ENCODE results near the gene DEFB131B. TPM values are rescaled to one million over a fixed set of nuclear protein-coding genes. Genes with fewer than 3 reads are reported as not detected.

DEFB131B gene
- total RNA-seq, 1 experiment from 2014 or later, result not detected

DNA sequence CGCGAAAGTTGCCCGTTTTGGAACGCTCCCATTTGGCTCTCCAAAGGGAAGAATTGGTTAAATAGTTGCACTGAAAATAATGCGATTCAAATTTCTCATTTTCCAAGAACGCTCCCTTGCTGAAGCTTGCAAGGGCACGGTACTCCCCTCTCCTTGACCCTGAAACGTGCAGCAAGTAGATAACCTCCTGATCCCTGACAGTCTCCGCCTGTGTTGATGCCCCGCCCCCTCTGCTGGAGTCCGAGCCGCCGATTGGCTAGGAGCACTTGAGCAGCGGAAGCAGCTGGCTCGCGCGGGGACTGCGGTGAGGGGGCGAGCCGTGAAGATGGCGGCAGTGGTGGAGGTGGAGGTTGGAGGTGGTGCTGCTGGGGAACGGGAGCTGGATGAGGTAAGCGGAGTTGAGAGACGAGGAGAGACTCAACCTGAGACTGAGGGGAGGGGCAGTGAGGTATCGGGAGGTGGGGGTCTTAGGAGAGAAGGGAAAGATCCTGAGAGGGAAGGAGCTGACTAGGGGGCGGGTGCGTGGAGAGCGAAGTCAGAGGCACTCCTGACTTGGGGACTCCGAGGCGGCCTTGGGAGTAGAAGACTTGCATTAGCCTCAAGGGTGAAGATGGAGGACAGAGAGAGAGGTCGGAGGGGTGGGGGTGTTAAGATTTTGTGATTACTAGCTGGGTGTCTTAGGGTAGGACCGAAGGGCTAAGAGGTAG is 50.6 kb downstream of the DEFB131B start, which contains the start of gene RNF121:
Gene RNF121, plus strand, starts transcription at position 310 of the 707 bp plus-strand sequence. Its CDS starts 16 bp downstream, at position 326.
- H3K36me3 ChIP-seq (replicated peaks; ENCODE audit: control insufficient read depth, insufficient read depth, low read length), result no peaks in the 10 kb centered on the region
- no peaks in the 10 kb centered on the region for H3K27me3 ChIP-seq (ENCODE audit: control insufficient read depth, insufficient read depth, low read length)
- DNase-seq, result peak; percentile 93

DNA sequence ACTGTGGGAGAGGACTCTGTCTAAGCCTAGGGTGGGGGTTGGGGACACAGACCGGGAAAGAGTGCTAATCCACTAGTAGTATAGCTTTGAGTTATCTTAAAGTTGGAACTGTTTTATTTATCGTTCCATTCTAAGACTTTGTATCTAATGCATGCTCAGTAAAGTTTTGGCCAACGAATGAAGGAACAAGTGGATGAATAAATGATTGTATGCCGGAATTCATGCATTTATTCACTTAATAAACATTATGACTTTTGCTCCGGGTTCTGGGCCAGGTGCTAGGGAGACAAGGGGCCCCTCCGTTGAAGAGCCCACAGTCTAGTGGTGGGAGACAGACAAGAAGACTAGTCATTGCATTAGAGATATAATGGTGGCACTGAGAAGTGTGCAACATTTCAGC is 51.2 kb downstream of the DEFB131B start:
- no peak for DNase-seq
- Histone ChIP-seq H3K4me3 (ENCODE audit: insufficient read depth, low read depth, low read length) (peak overlapping the region; percentile 79), H3K36me3 (replicated peaks; ENCODE audit: control insufficient read depth, insufficient read depth, low read length) (no peaks in the 10 kb centered on the region), H3K27me3 (ENCODE audit: control insufficient read depth, insufficient read depth, low read length) (no peaks in the 10 kb centered on the region)

More for the DNA sequence above, 50.6 kb downstream of the DEFB131B start, which contains the start of gene RNF121:
- peak within 1 kb of the TSS; percentile 79 for H3K4me3 ChIP-seq (ENCODE audit: insufficient read depth, low read depth, low read length)

DNA sequence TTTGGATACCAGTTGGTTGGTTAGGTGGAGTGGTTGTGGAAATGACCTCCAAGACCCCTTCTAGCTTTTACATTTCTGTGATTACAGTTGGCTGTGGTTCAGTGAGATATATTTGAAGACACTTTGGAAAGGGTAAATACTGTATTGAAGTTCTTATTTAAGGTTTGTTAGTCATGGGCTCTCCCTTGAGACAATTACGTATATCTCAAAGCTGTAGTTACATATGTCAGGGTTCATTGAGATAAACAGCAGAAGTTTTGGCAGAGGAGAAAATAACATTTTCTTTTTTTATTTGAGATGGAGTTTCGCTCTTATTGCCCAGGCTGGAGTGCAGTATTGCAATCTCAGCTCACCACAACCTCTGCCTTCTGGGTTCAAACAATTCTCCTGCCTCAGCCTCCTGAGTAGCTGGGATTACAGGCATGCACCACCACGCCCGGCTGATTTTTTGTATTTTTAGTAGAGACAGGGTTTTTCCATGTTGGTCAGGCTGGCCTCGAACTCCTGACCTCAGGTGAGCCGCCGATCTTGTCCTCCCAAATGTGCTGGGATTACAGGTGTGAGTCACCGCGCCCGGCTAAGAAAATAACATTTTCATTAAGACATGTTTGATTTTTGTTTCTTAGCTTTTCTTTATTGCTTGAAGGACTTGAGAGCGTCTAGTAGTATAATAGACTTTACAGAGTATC is 52.4 kb downstream of the DEFB131B start:
- DNase-seq, result no peak
- H3K4me3 ChIP-seq (ENCODE audit: insufficient read depth, low read depth, low read length), result no peak overlapping the region
- no peaks in the 10 kb centered on the region for H3K27me3 ChIP-seq (ENCODE audit: control insufficient read depth, insufficient read depth, low read length)

DNA sequence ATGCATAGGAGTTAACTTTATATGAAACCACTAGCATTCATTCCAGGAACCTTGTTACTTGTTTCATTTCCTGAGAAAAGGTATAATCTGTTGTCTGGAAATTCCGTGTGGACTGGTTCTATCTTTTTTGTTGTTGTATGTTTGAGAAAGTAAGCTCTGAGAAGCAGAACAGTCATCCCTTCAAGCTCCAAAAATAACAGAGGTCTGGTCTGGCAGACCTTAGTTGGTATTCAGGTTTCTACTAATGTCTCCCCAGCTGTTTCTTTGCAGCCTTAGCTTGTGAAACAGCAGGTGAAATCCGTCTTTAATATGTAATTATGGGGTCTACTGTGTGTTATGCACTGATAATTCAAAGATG is 53.0 kb downstream of the DEFB131B start:
- no peak overlapping the region for H3K4me3 ChIP-seq (ENCODE audit: insufficient read depth, low read depth, low read length)
- no peak for DNase-seq
- no peaks in the 10 kb centered on the region for H3K27me3 ChIP-seq (ENCODE audit: control insufficient read depth, insufficient read depth, low read length)
- no peaks in the 10 kb centered on the region for H3K36me3 ChIP-seq (replicated peaks; ENCODE audit: control insufficient read depth, insufficient read depth, low read length)

More for the DNA sequence above, 52.4 kb downstream of the DEFB131B start:
- H3K36me3 ChIP-seq (replicated peaks; ENCODE audit: control insufficient read depth, insufficient read depth, low read length), result no peaks in the 10 kb centered on the region

DNA sequence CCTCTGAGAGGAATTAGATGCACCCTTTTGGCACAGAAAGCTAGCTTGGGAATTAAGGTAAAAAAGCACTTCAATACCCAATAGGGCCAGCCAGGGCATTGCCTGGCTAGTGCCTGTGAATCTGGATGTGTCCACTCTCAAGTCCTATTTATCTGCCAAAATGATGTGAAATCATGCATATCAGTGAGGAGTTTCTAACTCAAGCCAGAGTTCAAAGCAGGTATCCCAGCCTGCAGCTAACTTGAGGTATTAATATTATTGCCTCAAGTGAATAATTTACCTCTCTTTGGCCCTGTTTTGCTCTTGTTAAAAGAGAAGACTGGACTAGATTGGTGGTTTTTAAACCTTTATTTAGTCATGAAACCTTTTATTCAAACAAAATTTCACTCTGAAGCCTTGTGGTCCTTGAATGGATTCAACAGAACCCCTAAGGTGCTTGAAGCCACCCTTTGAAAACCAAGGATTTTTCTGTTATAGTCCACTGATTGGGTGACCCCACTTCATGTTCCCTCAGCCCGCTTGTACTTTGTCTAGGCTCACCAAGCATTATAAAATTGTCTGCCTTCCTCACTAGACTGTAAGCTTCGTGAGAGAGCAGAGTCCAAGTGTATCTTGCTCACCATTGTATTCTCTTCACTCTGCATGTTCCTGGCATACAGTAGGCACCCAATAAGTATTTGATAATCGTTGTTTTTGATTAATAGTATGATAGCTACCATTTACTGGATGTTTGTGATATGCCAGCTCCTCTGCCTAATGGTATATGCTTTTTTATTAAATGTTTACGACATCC is 55.1 kb downstream of the DEFB131B start:
- H3K4me3 ChIP-seq (ENCODE audit: insufficient read depth, low read depth, low read length), result no peak overlapping the region

More for the DNA sequence above, 55.1 kb downstream of the DEFB131B start:
- no peaks in the 10 kb centered on the region for H3K36me3 ChIP-seq (replicated peaks; ENCODE audit: control insufficient read depth, insufficient read depth, low read length)
- H3K27me3 ChIP-seq (ENCODE audit: control insufficient read depth, insufficient read depth, low read length), result no peaks in the 10 kb centered on the region
- no peak for DNase-seq

Other genes starting within 250 kb of the DEFB131B start
- not detected in 2 replicates for gene DEFB108B, start 45.3 kb upstream of the DEFB131B start, total RNA-seq (2014; rRNA removed; shearing (Covaris generic))
- 4.2 and 7.6 TPM in 2 replicates for gene XNDC1N, start 50.1 kb downstream of the DEFB131B start, total RNA-seq (2014; rRNA removed; shearing (Covaris generic))
- gene RNF121, start 50.6 kb downstream of the DEFB131B start, total RNA-seq (2014; rRNA removed; shearing (Covaris generic)), result 18.7 and 22.7 TPM in 2 replicates
- gene IL18BP, start 120.5 kb downstream of the DEFB131B start, total RNA-seq (2014; rRNA removed; shearing (Covaris generic)), result 3.1 and 4.5 TPM in 2 replicates
- gene NUMA1, start 202.1 kb downstream of the DEFB131B start, total RNA-seq (2014; rRNA removed; shearing (Covaris generic)), result 97.5 and 125 TPM in 2 replicates
- gene LRRC51, start 202.4 kb downstream of the DEFB131B start, total RNA-seq (2014; rRNA removed; shearing (Covaris generic)), result 4.2 and 6.7 TPM in 2 replicates
- 97.8 and 114 TPM in 2 replicates for gene LAMTOR1, start 224.8 kb downstream of the DEFB131B start, total RNA-seq (2014; rRNA removed; shearing (Covaris generic))
- 0.14 TPM in 1 of 2 replicates, not detected in the other for gene TOMT, start 227.5 kb downstream of the DEFB131B start, total RNA-seq (2014; rRNA removed; shearing (Covaris generic))
- 50.0 and 62.6 TPM in 2 replicates for gene ANAPC15, start 234.2 kb downstream of the DEFB131B start, total RNA-seq (2014; rRNA removed; shearing (Covaris generic))

All from H7 (cell line).